Measurements from ENCODE around the gene KRT5. TPM values are rescaled to one million over a fixed set of nuclear protein-coding genes. Genes with fewer than 3 reads are reported as not detected.

Gene KRT5
- polyA plus RNA-seq, 1 of the 3 experiments (the other 2 are of a cell fraction) = not detected

DNA sequence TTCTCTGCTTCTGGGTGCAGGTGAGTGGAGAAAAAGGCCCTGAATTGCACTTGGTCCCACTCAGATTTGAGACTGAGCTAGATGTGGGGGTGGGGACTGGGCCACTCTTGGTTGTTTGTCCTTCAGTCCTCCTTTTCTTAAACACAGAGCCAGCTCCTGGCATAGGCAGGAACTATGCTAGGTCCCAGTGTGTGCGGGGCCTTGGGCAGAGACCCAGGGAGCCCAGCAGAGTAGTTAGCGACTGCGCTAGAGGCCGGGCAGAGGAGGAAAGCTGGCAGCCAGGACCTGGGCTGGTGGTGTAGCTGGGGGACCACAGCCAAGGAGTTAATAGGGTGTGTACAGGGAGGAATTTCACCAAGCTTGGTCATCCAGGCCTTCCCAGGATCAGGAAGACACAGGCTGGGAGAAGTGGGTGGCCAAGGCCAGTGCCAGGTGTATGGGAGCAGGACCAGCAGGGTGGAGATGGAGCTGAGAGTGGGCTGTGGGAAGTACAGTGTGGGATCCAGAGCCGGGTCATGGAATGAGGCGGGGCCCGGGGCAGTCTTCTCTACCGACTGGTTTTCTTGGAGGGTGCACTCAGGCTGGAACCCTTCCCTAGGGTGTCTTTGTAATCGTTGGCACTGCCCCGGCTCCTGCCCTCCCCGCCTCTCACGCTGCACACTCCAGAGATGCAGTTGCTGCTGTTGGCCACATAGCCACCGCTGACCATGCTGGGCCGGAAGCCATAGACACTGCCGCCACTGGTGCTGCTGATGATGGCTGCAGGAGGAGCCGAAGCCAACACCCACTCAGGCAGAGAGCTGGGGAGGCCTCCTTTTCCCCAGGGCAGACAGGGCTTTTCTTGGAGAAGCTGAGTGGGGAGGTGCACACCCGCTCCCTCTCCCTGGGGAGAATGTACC is 24.0 kb upstream of the KRT5 start:
- Histone ChIP-seq H3K4me2 (no peak overlapping the region), H3K9me3 (no peaks in the 10 kb centered on the region), H3K9me2 (no peaks in the 10 kb centered on the region), H3K4me1 (ENCODE audit: control insufficient read depth in 1 of 2, insufficient read depth in 2 of 2, low read depth in 1 of 2, low read length in 1 of 2) (no peaks in the 10 kb centered on the region), H2AFZ (ENCODE audit: low read depth) (no peak overlapping the region), H3K27ac (ENCODE audit: low read depth in 2 of 2, low read length in 1 of 2) (no peak overlapping the region), H3K79me2 (ENCODE audit: insufficient read depth) (no peaks in the 10 kb centered on the region), H3K27me3 (ENCODE audit: insufficient read depth) (peaks cover 44% of the 10 kb centered on the region; the same call in 1 of the 2 replicates), H3F3A (replicated peaks; ENCODE audit: insufficient read depth) (no peaks in the 10 kb centered on the region), H3K9ac (no peak overlapping the region), H3K4me3 (ENCODE audit: low read depth in 2 of 2, low read length in 1 of 2) (no peak overlapping the region), H3K36me3 (replicated peaks in 1 of 2; ENCODE audit: control insufficient read depth in 1 of 2, insufficient read depth in 2 of 2, low read length in 1 of 2) (no peaks in the 10 kb centered on the region), H4K20me1 (ENCODE audit: insufficient read depth) (no peaks in the 10 kb centered on the region)
- ChIA-PET POLR2A (no interaction called here), CTCF (interaction anchor here (1.0 to 1.1 kb wide), 3 partner anchors 321 to 336 kb away, joined by 3 read pairs; no protein-coding TSS in a partner anchor)
- 60% methylated on average over 15 of the region's 17 CpGs for WGBS (ENCODE audit: low lambda C conversion rate)
- TF ChIP-seq MXI1 (IDR thresholded peaks at IDR 0.05; ENCODE audit: low read depth, low read length) (no peak), SIN3A (IDR thresholded peaks at IDR 0.05; ENCODE audit: borderline replicate concordance, low read depth, low read length) (no peak)
- no peak for DNase-seq

DNA sequence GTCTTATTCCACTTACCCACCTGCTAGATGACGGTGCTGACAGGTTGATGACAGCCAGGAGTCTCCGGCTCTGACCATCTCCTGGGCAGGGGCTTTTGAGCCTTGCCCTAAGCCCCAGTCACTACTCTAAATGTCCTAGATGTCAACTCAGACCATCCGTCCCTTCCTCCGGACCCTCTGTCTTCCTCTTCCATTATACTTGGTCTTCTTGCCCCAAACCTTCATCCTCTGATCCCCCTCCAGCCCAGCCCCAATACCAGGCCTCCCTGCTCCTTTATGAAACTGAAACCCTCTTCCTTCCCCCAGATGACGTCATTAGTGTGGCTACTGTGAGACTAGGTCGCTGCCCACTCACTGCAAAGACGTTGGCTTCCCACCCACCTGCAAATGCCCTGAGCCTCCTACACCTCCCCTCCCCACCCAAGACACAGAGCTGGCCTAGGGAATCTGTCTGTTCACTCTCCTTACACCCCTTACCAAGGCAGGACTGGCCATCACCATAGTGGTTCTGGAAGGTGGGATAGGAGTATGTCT is 22.7 kb upstream of the KRT5 start:
- Histone ChIP-seq H3K36me3 (replicated peaks in 1 of 2; ENCODE audit: control insufficient read depth in 1 of 2, insufficient read depth in 2 of 2, low read length in 1 of 2) (no peaks in the 10 kb centered on the region), H4K20me1 (ENCODE audit: insufficient read depth) (no peaks in the 10 kb centered on the region), H2AFZ (ENCODE audit: low read depth) (no peak overlapping the region), H3K4me2 (no peak overlapping the region), H3K27me3 (ENCODE audit: insufficient read depth) (peaks cover 32% of the 10 kb centered on the region; the same call in 1 of the 2 replicates), H3K27ac (ENCODE audit: low read depth in 2 of 2, low read length in 1 of 2) (no peak overlapping the region), H3K4me3 (ENCODE audit: low read depth in 2 of 2, low read length in 1 of 2) (no peak overlapping the region), H3F3A (replicated peaks; ENCODE audit: insufficient read depth) (no peaks in the 10 kb centered on the region), H3K79me2 (ENCODE audit: insufficient read depth) (no peaks in the 10 kb centered on the region), H3K9ac (no peak overlapping the region), H3K4me1 (ENCODE audit: control insufficient read depth in 1 of 2, insufficient read depth in 2 of 2, low read depth in 1 of 2, low read length in 1 of 2) (no peaks in the 10 kb centered on the region), H3K9me3 (no peaks in the 10 kb centered on the region), H3K9me2 (no peaks in the 10 kb centered on the region)
- no peak for DNase-seq
- ChIA-PET CTCF (no interaction called here), POLR2A (no interaction called here)
- TF ChIP-seq GATA2 (CRISPR knock-in tag; IDR thresholded peaks at IDR 0.05) = no peak
- no peak for TF ChIP-seq GABPA (IDR thresholded peaks at IDR 0.05; ENCODE audit: low read depth)
- TF ChIP-seq FOXJ3 (CRISPR knock-in tag; IDR thresholded peaks at IDR 0.05) = no peak
- no peak for TF ChIP-seq RXRA (IDR thresholded peaks at IDR 0.05; ENCODE audit: borderline replicate concordance, low read depth)
- TF ChIP-seq NRF1 (IDR thresholded peaks at IDR 0.05; ENCODE audit: low read depth, low read length) = no peak
- TF ChIP-seq YY1 (IDR thresholded peaks at IDR 0.05; ENCODE audit: low read depth) = no peak
- TF ChIP-seq EP300 (IDR thresholded peaks at IDR 0.05; ENCODE audit: borderline replicate concordance in 1 of 2, low read depth in 1 of 2, low read length in 1 of 2) = no peak
- no peak for TF ChIP-seq RCOR1 (IDR thresholded peaks at IDR 0.05; ENCODE audit: low read length)
- no peak for TF ChIP-seq SMC3 (IDR thresholded peaks at IDR 0.05; ENCODE audit: low read depth, low read length)
- 25% methylated on average over 7 of the region's 7 CpGs for WGBS (ENCODE audit: low lambda C conversion rate)

DNA sequence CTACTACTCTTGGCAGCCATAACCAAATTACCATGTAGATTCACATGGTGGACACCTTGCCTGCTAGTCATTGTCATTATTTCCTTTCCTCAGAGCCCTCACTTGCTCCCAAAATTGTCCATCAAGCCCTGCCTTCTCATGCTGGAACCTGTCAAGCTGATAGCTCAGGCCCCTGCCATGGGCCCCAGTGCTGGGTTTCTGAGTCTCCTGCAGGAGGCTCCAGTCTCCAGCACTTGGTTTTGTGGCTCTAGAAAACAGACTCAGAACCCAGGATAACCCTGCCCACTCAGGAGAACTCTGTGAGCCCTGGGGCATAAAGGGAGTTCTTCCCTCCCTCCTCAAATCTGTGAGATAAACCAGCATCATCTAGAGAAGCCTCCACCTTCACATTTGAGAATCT is 22.0 kb upstream of the KRT5 start:
- no peaks in the 10 kb centered on the region for H3K9me2 ChIP-seq
- CTCF ChIA-PET = no interaction called here
- TF ChIP-seq, protein P1, sequence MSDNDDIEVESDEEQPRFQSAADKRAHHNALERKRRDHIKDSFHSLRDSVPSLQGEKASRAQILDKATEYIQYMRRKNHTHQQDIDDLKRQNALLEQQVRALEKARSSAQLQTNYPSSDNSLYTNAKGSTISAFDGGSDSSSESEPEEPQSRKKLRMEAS (IDR thresholded peaks at IDR 0.05; ENCODE audit: low read depth) = no peak
- TF ChIP-seq, protein P2, sequence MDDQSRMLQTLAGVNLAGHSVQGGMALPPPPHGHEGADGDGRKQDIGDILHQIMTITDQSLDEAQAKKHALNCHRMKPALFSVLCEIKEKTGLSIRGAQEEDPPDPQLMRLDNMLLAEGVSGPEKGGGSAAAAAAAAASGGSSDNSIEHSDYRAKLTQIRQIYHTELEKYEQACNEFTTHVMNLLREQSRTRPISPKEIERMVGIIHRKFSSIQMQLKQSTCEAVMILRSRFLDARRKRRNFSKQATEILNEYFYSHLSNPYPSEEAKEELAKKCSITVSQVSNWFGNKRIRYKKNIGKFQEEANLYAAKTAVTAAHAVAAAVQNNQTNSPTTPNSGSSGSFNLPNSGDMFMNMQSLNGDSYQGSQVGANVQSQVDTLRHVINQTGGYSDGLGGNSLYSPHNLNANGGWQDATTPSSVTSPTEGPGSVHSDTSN (IDR thresholded peaks at IDR 0.05) = no peak
- TF ChIP-seq RFX5 (IDR thresholded peaks at IDR 0.05; ENCODE audit: low read length) (no peak), SMC3 (IDR thresholded peaks at IDR 0.05; ENCODE audit: low read depth, low read length) (no peak), EZH2phosphoT487 (IDR thresholded peaks at IDR 0.05; ENCODE audit: borderline replicate concordance, low read depth) (no peak), TCF12 (IDR thresholded peaks at IDR 0.05) (no peak), RCOR1 (IDR thresholded peaks at IDR 0.05; ENCODE audit: low read length) (no peak), FOXM1 (IDR thresholded peaks at IDR 0.05; ENCODE audit: low read depth) (no peak)
- TF ChIP-seq, protein P3, sequence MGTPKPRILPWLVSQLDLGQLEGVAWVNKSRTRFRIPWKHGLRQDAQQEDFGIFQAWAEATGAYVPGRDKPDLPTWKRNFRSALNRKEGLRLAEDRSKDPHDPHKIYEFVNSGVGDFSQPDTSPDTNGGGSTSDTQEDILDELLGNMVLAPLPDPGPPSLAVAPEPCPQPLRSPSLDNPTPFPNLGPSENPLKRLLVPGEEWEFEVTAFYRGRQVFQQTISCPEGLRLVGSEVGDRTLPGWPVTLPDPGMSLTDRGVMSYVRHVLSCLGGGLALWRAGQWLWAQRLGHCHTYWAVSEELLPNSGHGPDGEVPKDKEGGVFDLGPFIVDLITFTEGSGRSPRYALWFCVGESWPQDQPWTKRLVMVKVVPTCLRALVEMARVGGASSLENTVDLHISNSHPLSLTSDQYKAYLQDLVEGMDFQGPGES (IDR thresholded peaks at IDR 0.05; ENCODE audit: low read depth, low read length) = no peak
- TF ChIP-seq, protein P4, sequence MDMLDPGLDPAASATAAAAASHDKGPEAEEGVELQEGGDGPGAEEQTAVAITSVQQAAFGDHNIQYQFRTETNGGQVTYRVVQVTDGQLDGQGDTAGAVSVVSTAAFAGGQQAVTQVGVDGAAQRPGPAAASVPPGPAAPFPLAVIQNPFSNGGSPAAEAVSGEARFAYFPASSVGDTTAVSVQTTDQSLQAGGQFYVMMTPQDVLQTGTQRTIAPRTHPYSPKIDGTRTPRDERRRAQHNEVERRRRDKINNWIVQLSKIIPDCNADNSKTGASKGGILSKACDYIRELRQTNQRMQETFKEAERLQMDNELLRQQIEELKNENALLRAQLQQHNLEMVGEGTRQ (IDR thresholded peaks at IDR 0.05; ENCODE audit: borderline replicate concordance, low read depth, low read length) = no peak

More for the DNA sequence above, 22.0 kb upstream of the KRT5 start:
- Histone ChIP-seq H3K9ac (no peak overlapping the region), H3K79me2 (ENCODE audit: insufficient read depth) (no peaks in the 10 kb centered on the region), H3K27me3 (ENCODE audit: insufficient read depth) (peaks cover 27% of the 10 kb centered on the region; the same call in 1 of the 2 replicates), H3K4me2 (no peak overlapping the region), H4K20me1 (ENCODE audit: insufficient read depth) (no peaks in the 10 kb centered on the region), H3K27ac (ENCODE audit: low read depth in 2 of 2, low read length in 1 of 2) (no peak overlapping the region), H3K4me3 (ENCODE audit: low read depth in 2 of 2, low read length in 1 of 2) (no peak overlapping the region), H3K9me3 (no peaks in the 10 kb centered on the region), H2AFZ (ENCODE audit: low read depth) (no peak overlapping the region), H3F3A (replicated peaks; ENCODE audit: insufficient read depth) (no peaks in the 10 kb centered on the region), H3K4me1 (ENCODE audit: control insufficient read depth in 1 of 2, insufficient read depth in 2 of 2, low read depth in 1 of 2, low read length in 1 of 2) (no peaks in the 10 kb centered on the region), H3K36me3 (replicated peaks in 1 of 2; ENCODE audit: control insufficient read depth in 1 of 2, insufficient read depth in 2 of 2, low read length in 1 of 2) (no peaks in the 10 kb centered on the region)
- POLR2A ChIA-PET = no interaction called here
- no peak for DNase-seq

Measured in SK-N-SH (cell line).